ENCODE data around the gene TCEA2. TPM values are rescaled to one million over a fixed set of nuclear protein-coding genes. Genes with fewer than 3 reads are reported as not detected.

The TCEA2 gene
- total and polyA plus RNA-seq, 2 of the 13 experiments (the other 11 are each of a cell fraction or from before 2014, with no cell fraction given) = 28.1 to 33.7 TPM

GRCh38 chr20:64055396-64055892, 7.6 kb upstream of the TCEA2 start (continued):
- TF ChIP-seq NR0B2 (CRISPR knock-in tag; IDR thresholded peaks at IDR 0.05) = peak; percentile 44; the same call in 1 of the 2 replicates
- TF ChIP-seq ZNF639 (CRISPR knock-in tag; conservative IDR thresholded peaks at IDR 0.05) = no peak
- no peak; the same call in 1 of the 2 replicates for TF ChIP-seq ZNF776 (CRISPR knock-in tag; IDR thresholded peaks at IDR 0.05)
- 0 out of 2 replicates have a peak, but pooled peaks have one; percentile 31 for TF ChIP-seq SP5 (CRISPR knock-in tag; IDR thresholded peaks at IDR 0.05; ENCODE audit: borderline replicate concordance, low read depth)
- TF ChIP-seq ZZZ3 (CRISPR knock-in tag; IDR thresholded peaks at IDR 0.05; ENCODE audit: borderline replicate concordance) = peak; percentile 20; the same call in 1 of the 2 replicates
- no peak for TF ChIP-seq ATF3 (CRISPR knock-in tag; IDR thresholded peaks at IDR 0.05)
- TF ChIP-seq ISL2 (CRISPR knock-in tag; IDR thresholded peaks at IDR 0.05) = no peak; the same call in 1 of the 2 replicates
- peak; percentile 22; the same call in 1 of the 2 replicates for TF ChIP-seq TBX3 (IDR thresholded peaks at IDR 0.05; ENCODE audit: borderline replicate concordance)
- 0 out of 2 replicates have a peak, but pooled peaks have one; percentile 15 for TF ChIP-seq ZNF280D (CRISPR knock-in tag; IDR thresholded peaks at IDR 0.05)
- 0 out of 2 replicates have a peak, but pooled peaks have one; percentile 29 for TF ChIP-seq ZNF235 (CRISPR knock-in tag; IDR thresholded peaks at IDR 0.05; ENCODE audit: borderline replicate concordance)
- peak; percentile 73; the same call in 1 of the 2 replicates for TF ChIP-seq ZFP36L2 (CRISPR knock-in tag; IDR thresholded peaks at IDR 0.05)
- TF ChIP-seq ZFP41 (CRISPR knock-in tag; IDR thresholded peaks at IDR 0.05; ENCODE audit: borderline replicate concordance) = no peak
- TF ChIP-seq ZNF574 (CRISPR knock-in tag; IDR thresholded peaks at IDR 0.05) = no peak; the same call in 1 of the 2 replicates
- no peak for TF ChIP-seq ZNF124 (CRISPR knock-in tag; IDR thresholded peaks at IDR 0.05)
- TF ChIP-seq FOSL2 (CRISPR knock-in tag; IDR thresholded peaks at IDR 0.05) = no peak
- 0 out of 2 replicates have a peak, but pooled peaks have one; percentile 20 for TF ChIP-seq TP53 (CRISPR knock-in tag; conservative IDR thresholded peaks at IDR 0.05)
- peak; percentile 28 for TF ChIP-seq U2AF1 (optimal IDR thresholded peaks at IDR 0.05; ENCODE audit: low read depth, low read length)
- TF ChIP-seq KDM3A (CRISPR knock-in tag; IDR thresholded peaks at IDR 0.05; ENCODE audit: low read depth) = no peak
- TF ChIP-seq ZNF891 (CRISPR knock-in tag; IDR thresholded peaks at IDR 0.05) = 0 out of 2 replicates have a peak, but pooled peaks have one; percentile 34
- TF ChIP-seq MXD1 (CRISPR knock-in tag; IDR thresholded peaks at IDR 0.05) = peak; percentile 14; the same call in 1 of the 2 replicates
- peak; percentile 32; the same call in 1 of the 2 replicates for TF ChIP-seq ZSCAN29 (CRISPR knock-in tag; conservative IDR thresholded peaks at IDR 0.05)
- no peak for TF ChIP-seq MTA1 (CRISPR knock-in tag; IDR thresholded peaks at IDR 0.05; ENCODE audit: borderline replicate concordance)
